NCI-H2227 treated with DMSO at 0.1 percent for 48 hours (cell line): ENCODE measurements around the gene ASF1B.
A peak's percentile ranks its signal among the peaks of the same experiment; 100 is the strongest.

Experiments used
- DNase-seq: peaks from one replicate; lab custom pipeline; 2025; lab: John Stamatoyannopoulos, UW

ASF1B gene

GRCh38 chr19:14135985-14136508 is 342 bp downstream of the ASF1B start:
- no peak for DNase-seq

- DNase-seq, result no peak
Measured at GRCh38 chr19:14135355-14135754, 1.0 kb downstream of the ASF1B start.

GRCh38 chr19:14127929-14128509 is 8.4 kb downstream of the ASF1B start:
- no peak for DNase-seq

- DNase-seq, result no peak
Measured at GRCh38 chr19:14127176-14127575, 9.2 kb downstream of the ASF1B start.

GRCh38 chr19:14122924-14123323 is 13.5 kb downstream of the ASF1B start:
- DNase-seq, result no peak

- no peak for DNase-seq
Measured at GRCh38 chr19:14120497-14120780, 15.9 kb downstream of the ASF1B start.

- no peak for DNase-seq
Measured at GRCh38 chr19:14119644-14120496, 16.5 kb downstream of the ASF1B start.

GRCh38 chr19:14119146-14119545 is 17.2 kb downstream of the ASF1B start:
- DNase-seq, result no peak

GRCh38 chr19:14118165-14119051 is 18.0 kb downstream of the ASF1B start:
- DNase-seq, result peak; percentile 34

- DNase-seq, result peak; percentile 90
Measured at GRCh38 chr19:14117668-14118164, 18.7 kb downstream of the ASF1B start, which contains the start of gene PRKACA. Gene PRKACA (minus strand): TSS chr19:14117762. CDS start chr19:14117547, 215 bp downstream.

GRCh38 chr19:14116918-14117578 is 19.3 kb downstream of the ASF1B start:
- DNase-seq, result no peak

GRCh38 chr19:14116525-14116917 is 19.9 kb downstream of the ASF1B start:
- DNase-seq, result no peak

- DNase-seq, result no peak
Measured at GRCh38 chr19:14115756-14116155, 20.6 kb downstream of the ASF1B start.

- DNase-seq, result no peak
Measured at GRCh38 chr19:14114854-14115253, 21.5 kb downstream of the ASF1B start.

- DNase-seq, result no peak
Measured at GRCh38 chr19:14114439-14114838, 21.9 kb downstream of the ASF1B start.

- DNase-seq, result no peak
Measured at GRCh38 chr19:14113762-14114414, 22.5 kb downstream of the ASF1B start.

- no peak for DNase-seq
Measured at GRCh38 chr19:14112809-14113385, 23.5 kb downstream of the ASF1B start.

GRCh38 chr19:14112051-14112808 is 24.2 kb downstream of the ASF1B start:
- DNase-seq, result no peak

- DNase-seq, result no peak
Measured at GRCh38 chr19:14111486-14111885, 24.9 kb downstream of the ASF1B start.

- no peak for DNase-seq
Measured at GRCh38 chr19:14110650-14111049, 25.7 kb downstream of the ASF1B start.
